Putamen (tissue), 1 donor: Measurements from ENCODE around the gene RFX4.

Source experiments
- DNase-seq: peaks from one replicate; pipeline ENCODE4 v3.0.0-alpha.2; 2016; ENCODE audit warnings: low spot score

Gene RFX4

DNA sequence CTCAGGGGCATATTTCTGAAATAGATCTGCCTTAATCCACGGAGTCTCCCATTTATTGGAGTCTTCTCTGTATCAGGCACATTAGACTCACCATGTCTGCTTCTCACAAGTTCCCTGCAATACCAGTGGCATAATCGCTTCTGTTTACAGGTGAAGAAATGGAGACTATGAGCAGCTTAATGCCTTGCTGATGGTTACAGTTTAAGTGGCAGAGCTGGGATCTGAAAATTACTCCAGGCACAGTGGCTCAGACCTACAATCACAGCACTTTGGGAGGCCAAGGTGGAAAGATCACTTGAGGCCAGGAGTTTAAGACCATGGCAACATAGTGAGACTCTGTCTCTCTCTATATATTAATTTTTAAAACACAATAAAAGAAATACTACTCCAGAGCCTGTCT is 184.4 kb downstream of the RFX4 start:
- DNase-seq = no peak

DNA sequence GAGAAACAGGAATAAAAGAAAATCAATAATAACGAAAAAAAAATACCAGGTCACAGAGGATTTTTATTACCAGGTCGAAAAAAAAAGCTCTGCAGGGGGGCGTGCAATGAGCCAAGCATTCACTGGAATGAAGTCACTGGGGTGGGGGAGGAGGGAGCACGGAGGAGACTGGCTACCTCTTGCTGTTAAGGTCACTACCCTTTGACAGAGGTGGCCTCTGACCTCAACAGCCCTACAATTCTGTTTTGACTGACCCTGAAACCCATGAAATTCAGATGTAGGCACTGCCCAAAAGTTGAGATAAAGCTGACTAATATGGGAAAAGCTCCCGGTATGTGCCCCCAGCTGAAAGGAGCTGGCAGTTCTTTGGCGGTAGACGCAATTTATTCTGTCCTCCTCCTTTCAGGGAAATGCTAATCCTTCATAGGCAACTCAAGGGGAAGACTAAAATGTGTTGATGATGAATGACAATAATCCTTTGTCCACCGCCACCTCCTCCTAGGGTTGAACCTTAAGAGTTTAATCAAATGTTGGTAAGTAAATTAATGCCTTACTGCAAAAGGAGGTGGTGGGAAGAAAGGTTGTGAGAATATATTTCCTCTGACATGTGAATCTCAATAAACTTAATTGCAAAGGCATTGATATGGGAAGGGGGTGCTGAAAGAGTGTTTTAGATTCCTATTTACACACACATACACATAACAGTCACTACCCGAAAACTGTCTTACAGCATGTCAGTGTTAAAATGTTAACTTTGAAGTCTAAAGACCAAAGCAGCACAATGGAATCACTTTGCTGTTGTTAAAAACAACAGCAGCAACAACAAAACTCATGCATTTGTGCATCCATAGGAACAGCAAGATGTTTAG is 185.4 kb downstream of the RFX4 start:
- DNase-seq = no peak

DNA sequence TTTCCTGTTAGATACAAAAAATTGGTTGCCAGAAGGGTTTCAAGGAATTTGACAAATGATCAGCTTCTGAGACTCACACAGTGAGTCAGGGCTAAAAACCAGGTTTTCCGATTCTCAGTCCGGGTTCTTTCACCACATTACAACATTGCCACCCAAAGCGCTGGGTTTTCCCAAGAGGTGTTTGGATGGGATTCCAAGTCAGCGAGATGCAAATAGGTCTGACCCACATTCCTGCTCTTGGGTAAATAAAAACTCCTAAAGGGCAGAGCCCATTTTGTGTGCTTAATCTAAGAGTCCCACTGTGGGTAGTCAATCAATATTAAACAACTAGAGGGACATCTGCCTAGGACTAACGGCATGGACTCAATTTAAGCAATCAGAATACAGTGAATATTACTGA is 186.3 kb downstream of the RFX4 start:
- DNase-seq = no peak

DNA sequence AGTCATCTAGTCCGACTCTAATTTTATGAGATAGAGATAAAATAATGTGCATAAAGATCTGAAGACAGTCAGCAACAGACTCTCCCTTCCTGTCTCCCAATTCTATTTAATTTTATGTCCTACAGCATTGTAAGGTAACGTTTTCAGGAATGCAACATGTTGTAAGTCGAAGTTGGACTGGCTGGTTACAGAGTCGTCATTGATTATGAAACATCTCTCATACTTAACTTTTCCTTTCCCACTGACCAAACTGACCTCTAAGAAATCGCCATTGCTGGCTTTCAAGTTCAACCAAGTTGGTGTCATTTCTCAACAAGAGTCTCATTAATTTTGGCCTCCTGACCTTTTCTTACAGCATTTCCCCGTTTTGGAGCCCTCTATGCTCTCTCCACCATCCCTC is 186.7 kb downstream of the RFX4 start:
- DNase-seq = no peak

DNA sequence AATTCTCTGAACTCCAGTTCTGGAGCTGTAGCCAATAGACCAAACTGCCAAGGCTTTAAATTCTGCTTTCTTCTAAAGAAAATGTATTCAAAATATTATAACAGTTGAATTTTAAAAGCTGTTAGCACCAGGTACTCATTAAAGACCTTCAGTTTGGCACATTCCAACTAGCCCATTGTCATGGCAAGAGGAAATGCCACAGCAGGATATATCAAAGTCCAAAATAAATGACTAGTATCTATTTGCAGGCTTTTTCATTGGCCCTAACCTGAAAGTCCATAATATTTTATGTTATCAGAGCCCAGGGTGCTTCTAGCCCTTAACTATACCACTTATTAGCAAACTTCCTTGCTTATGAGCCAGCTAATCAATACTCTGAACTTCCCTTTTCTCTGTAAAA is 188.6 kb downstream of the RFX4 start:
- DNase-seq = no peak

DNA sequence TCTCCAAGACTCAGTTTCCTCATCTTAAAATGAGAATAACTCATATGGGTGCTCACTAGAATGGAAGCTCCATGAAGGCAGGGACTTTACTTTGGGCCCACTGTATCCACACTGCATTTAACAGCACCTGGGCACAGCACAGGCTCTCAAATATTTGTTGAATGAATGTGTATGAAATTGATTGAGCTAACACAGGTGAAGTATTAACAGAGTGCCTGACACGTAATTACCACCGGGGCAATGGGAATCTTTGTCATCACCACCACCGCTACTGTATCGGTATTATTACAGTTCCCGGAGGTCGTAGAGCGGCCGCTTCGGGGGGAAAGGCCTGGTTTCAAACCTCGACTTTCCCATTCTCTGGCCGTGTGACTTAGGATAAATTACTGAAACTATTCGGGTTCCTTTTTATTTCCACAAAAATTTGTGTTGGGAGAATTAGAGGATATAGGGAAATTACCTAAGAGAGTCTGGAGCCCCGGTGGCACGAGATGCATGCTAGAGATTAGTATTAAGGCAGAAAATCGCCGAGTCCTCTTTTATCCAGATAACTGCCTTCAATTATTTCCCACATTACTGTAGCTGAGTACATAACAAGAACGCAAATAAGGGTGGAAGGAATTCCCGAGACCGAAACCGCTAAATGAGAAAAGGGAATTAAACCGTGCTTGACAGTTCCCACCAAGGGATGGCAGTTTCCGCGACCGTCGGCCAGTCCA is 190.6 kb downstream of the RFX4 start:
- DNase-seq = no peak

DNA sequence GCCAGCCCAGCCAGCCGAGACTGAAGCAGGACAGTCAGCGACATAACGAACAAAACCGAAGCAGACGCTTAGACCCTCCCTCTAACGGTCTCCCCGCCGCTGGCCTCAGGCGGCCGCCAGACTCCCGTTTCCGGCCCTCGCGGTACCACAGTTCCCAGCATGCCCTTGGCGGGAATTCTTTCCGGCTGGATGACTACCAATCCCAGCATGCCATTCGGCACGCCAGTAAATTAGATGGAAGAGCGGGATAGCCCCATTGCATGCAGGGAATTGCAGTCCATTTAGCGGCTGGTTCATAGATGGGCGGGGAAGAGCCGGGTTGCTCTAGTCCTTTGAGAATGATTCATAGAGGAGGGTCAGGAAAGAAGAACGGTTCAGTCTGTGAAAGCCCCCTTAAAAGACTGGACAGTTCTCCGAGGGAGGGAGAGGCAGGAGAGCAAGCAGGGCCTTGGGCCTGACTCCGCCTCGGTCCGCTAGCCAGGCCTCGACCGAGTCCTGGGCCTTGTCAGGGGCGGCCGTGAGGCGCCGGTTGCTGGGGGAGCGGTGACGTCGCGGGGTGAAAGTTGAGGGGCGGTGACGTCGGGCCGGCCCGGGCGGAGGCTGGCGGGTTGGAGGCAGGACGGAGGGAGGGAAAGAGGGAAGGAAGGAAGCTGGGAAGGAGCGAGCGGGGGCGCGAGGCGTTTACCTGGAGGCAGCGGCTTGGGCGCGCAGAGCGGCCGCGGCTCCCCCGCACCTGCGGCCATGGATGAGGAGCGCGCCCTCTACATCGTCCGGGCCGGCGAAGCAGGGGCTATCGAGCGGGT is 191.4 kb downstream of the RFX4 start, which contains the start of gene RIC8B:
RIC8B (plus strand) TSS at position 678 of the 803 bp plus-strand sequence; CDS start at position 742, 64 bp downstream.
- DNase-seq = peak; percentile 99

DNA sequence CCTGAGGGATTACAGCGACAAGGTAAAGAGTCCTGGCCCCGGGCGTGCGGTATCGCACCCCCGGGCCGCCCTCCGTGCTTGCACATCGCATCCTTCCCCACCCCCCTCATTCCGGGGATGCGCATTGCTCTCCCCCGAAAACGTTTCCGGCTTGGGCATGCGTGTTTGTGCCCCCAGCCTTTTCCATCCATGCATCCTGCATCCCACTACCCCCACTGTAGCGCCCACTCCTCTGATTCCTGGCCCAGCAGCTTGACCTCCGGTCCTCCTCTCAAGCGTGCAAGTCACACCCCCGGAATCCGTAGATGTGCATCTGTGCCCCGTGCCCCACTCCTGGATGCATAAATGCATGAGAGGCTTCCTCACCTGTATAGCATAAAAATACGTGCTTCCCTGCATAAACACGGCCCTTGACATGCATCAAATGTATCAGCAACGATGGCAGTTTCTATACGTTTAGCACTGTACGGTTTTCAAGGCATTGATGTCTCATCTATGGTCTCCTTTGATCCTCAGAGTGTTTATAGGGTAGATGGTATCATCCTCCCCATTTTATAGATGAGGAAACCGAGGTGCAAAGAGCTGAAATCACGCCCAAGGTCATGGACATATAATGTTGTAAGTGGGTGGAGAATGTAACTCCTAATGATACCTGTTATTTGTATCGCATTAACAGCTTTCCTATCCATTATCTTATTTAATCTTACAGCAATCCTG is 192.2 kb downstream of the RFX4 start:
- no peak for DNase-seq

DNA sequence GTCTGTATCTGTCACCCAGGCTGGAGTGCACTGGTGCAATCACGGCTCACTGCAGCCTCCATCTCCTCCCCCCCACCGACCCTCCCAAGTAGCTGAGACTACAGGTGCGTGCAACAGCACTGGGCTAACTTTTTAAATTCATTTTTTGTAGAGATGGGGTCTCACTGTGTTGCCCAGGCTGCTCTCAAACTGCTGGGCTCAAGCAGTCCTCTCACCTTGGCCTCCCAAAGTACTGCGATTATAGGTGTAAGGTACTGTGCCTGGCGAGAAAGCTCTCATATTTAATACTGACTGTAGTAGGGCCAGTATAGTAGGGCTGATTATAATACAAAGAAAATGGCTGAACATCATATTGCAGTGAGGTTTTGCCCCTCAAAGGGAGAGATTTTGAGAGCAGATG is 194.1 kb downstream of the RFX4 start:
- DNase-seq = no peak

DNA sequence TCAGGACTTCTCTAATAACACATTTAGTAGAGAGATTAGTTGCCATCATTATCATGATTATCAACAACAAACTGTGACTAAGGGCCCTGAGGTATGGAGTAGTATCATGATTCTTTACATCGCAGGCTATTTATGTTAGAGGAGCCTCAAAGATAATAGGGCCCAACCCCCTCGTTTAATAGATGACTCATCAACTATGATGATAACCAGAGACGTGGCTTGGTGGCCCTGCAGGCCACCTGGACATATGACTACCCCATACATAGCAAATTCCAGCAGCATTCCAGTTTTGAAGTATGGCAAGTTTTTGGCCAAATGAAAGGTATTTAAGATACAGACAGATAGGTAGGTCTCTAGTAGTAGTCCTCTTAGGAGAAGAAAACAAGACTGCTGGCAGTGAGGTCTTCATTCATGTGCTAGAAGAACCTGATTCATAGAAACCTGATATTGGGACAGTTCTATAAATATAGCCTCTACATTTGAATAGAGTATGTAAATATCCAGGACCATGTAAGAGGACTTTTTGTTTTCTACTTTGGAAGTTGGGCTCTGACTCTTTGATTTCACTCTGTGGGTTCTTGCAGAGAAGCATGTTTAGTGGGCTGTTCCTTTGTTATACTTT is 197.3 kb downstream of the RFX4 start:
- DNase-seq = no peak

DNA sequence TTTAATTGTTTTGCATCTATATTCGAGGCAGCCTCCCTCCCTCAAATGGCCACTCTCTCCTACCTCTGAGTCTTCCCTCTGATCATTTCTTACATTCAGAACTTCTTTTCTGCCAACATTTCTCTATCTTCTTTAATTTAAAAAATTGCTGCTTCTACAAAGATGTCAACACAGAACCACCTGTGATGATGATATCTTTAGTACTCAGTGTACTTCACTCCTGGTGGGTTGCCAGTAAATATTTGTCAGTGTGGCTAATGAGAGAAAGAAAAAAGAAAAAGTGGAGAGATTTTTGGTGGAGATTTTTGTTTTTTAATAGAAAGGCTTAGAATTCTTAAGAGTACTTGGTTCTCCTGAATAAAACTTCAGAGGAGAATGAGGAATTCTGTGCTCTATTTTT is 199.8 kb downstream of the RFX4 start:
- no peak for DNase-seq

DNA sequence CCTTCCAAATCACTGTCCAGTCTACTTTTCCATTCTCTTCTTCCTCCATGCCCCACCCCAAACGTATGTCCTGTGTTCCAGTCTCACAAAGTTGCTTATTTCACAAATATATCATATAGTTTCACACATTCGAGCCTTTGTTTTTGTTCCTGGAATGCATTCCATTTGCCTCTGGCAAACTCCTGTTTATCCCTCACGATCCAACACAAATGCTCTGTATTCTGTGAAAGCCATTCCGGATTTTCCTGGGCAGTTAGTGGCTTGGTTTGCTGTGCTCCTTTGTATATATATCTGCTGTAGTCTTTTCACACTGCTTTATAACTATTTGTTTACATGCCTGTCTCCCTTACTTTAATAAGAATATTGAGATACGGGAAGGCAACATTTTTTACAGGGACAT is 200.7 kb downstream of the RFX4 start:
- no peak for DNase-seq

DNA sequence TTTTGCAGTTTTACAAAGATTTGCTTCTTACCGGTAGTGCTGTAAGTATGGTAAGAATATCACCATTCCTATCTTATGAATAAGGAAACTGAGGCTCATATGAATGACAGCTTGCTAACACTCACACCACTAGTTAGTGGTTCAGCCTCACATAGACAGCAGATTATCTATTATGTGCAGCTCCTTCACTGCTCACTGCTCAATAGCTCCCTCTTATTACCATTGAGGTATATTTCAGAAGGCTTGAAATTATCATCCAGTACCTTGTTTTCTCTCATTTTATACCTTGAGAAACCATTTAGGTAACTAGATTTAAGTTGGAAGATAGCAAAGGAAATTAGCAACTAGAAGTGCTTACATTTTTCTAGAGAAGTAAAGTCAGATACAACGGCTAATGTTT is 207.2 kb downstream of the RFX4 start:
- DNase-seq = no peak

DNA sequence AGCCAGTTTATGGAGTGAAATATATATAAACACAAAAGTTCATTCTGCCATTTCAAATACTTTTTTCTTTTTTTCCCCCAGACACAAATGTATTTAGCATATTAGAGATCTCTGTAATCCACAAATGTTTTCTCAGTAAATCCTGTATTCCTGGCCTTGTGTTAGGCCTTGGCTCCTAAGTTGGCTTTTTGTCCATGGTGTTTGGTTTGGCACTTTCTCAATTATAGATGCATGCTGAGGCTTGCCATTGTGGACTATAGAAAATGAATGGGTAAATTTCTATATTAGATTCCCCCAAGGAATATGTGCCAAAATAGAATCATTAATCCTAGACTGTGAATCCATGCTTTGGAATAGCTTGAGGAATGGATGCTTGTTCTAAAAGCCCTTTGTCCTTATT is 208.7 kb downstream of the RFX4 start:
- no peak for DNase-seq

DNA sequence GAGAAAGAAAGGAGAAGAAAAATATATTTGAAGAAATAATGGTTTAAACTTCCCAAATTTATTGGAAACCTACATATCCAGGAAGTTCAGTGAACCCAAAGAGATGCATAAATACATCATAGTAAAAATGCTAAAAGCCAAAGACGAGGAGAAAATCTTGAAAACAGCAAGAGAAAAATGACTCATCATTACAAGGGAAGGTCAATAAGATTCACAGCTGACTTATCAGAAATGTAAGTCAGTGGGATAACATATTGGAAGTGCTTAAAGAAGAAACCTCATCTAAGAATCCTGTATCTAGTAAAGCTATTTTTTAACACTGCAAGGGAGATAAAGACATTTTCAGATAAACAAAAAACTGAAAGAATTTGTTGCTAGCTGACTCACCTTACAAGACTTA is 211.6 kb downstream of the RFX4 start:
- no peak for DNase-seq

DNA sequence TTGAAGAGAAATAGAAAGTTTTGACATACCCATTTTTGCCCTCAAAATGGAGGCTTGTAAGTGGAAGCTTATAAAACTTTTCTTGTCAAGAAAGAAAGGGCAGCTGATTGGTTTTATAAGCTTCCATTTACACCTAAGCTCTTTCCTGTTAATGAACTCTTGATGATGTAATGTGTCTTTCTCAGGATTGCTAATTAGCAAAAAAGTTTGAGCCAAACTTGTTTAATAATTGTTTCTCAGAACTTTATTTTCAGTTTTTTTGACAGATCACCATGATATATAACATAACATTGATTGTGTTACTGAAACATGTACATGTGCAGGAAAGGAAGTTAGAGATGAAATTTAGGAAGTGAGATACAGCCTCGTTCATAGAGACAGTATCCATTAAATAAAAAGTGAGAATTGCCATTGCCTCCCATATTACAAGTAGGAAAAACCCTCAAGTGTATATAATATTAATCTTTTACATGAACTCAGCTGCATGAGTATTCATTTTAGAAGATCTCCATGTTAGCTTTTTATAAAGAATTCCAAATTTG is 218.4 kb downstream of the RFX4 start:
- no peak for DNase-seq

DNA sequence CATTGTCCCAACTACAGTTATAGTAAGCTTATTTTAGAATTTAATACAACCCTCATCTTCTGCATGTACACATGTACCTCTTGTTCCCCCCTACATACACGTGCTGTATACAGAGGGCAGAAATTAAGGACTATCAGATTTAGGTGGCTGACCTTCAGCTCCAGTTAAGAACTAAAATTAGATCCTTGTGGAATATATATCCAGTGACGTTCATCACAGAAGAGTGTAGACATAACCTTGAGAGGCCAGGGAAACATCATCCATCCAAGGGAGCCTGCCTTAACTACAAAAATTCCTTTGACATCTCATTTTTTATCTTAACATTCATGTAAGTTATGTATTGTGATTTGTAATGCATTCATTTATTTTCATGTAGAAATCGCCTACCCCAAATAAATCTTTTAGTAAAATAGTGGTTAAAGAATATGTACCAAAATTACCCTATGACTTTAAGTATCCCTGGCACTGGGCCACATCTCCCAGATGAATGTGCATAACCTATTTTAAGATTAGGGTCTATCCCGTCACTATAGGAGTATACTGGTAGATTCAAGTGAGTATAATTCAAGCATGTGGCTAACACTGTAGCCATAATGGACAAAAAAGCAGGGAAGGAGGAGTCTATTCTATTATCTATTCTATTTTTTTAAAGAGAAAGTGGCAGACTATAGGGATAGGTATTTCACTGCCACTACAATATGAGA is 219.2 kb downstream of the RFX4 start:
- no peak for DNase-seq

DNA sequence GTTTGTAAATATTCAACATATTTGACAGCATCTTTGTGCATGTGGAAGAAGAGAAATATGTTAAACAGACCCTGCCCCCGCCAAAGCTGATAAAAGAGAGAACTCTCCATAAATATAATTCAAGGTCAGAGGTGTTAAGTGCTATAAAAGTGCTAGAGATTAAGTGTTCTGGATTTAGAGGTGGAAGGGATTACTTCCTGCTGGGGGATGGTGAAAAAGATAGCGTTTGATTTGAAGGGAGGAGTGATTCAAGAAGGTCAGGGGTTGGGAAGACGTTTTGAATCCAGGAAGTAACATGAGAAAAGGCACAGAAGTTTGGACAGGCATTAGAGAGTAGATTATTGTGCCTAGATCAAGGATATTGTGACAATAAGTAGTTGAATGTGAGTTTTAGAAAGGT is 221.9 kb downstream of the RFX4 start:
- DNase-seq = no peak
